GM18870 (cell line): ENCODE measurements around the gene FBN2.

Experiments used
- ATAC-seq: cut with Tn5 transposase; IDR thresholded peaks from one replicate; pipeline ENCODE4 v1.9.1; 2021; ENCODE audit warnings: moderate library complexity; ENCODE audit not compliant: unreplicated experiment

FBN2 gene

GRCh38 chr5:128216285-128216684 is 321.8 kb downstream of the FBN2 start:
- ATAC-seq = no peak

DNA sequence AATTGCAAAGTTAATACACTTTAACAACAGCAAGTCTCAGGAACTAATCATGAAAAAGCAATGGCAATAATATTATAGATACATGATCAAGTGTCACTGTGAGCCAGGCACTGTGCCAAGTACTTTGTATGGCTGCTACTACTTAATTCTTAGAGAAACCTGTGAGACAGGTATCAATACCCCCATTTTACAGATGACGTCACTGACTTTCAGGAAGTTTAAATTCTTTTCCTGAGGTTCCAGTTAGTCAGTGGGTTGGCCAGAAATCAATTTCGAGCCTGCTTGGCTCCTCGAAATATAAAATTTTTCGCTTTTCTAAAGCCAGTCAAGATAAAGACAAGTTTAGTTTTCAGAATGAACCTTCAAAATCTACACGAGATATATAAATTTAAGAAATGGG is 324.2 kb downstream of the FBN2 start:
- ATAC-seq = no peak

DNA sequence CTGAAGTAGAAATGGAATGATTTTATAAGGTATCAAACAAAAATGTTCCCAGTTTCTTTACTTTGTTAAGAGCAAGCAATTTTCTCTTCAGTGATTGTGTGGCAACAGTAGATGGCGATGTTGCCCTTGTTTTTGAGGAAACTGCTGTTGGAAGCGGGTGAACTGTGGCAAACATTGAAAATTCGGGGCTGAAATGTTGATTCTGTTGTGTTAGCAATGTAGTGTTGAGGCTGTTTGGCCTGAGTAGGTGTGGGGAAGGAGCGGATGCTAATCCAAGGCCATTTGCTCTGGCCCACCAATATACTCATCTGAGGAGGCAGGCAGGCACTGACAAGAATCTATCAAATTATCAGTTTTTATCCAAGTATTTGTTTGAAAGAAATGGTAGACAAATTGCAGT is 324.7 kb downstream of the FBN2 start:
- peak; percentile 74 for ATAC-seq

DNA sequence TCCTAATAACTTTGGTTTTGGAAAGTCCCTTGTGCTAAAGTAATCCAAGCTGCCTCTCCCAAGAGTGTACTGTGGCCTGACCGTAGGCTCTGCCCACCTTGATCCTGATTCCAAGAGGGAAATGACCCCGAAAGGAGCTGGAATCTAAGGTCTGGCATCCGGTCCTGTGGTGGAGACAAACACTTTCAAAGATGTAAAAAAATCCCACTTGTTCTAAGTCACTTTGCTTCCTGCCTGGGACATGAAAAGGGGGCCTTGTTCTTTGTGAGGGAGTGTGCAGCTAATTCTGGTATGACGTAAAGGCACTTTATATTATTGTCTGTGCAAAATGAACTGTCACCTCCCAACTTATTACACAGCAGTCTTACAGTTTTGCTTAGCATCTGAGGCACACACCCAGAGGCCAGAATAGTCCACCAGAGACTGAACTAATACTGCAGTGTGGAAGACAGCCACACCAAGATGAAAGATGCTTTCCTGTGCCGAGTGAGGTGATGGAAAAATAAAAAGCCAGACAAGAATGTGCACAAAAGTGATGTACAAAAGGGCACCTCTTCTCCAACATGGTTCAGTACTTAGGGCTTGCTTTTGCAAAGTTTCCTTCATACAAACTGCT is 325.7 kb downstream of the FBN2 start:
- ATAC-seq = no peak

- no peak for ATAC-seq
These were observed 329.6 kb downstream of the FBN2 start for GRCh38 chr5:128208436-128208835.
